ENCODE measurements around the gene ROCK2. TPM values are rescaled to one million over a fixed set of nuclear protein-coding genes. Genes with fewer than 3 reads are reported as not detected.

The ROCK2 gene
- total RNA-seq, 1 donor from 2014 or later, result 36.1 TPM

- no peak overlapping the region for H3K4me3 Mint-ChIP-seq
- Histone ChIP-seq H3K4me2 (no peak overlapping the region), H3K4me3 (no peak overlapping the region), H3K9me3 (ENCODE audit: low read depth) (no peaks in the 10 kb centered on the region), H3K36me3 (no peaks in the 10 kb centered on the region), H3K4me1 (peaks cover 6% of the 10 kb centered on the region), H3K9ac (no peak overlapping the region), H4K20me1 (ENCODE audit: low read depth) (no peaks in the 10 kb centered on the region), H2AFZ (replicated peaks) (no peak overlapping the region), H3K27me3 (no peaks in the 10 kb centered on the region), H3K79me2 (ENCODE audit: low read depth) (no peaks in the 10 kb centered on the region), H3F3A (ENCODE audit: low read depth) (no peaks in the 10 kb centered on the region), H3K27ac (no peak overlapping the region)
- H3K4me1 Mint-ChIP-seq, result peaks cover 26% of the 10 kb centered on the region
- no peak for TF ChIP-seq EZH2phosphoT487 (IDR thresholded peaks at IDR 0.05)
- TF ChIP-seq CTCF (IDR thresholded peaks at IDR 0.05), result no peak
- TF ChIP-seq EZH2 (IDR thresholded peaks at IDR 0.05), result no peak
- no peaks in the 10 kb centered on the region for H3K36me3 Mint-ChIP-seq
- peaks cover 3% of the 10 kb centered on the region for H3K9me3 Mint-ChIP-seq
- peaks cover 2% of the 10 kb centered on the region for H3K27me3 Mint-ChIP-seq (ENCODE audit: insufficient read depth, low read depth)
- DNase-seq (ENCODE audit: low spot score), result no peak
- no peak overlapping the region for H3K27ac Mint-ChIP-seq
Observed at GRCh38 chr2:11356764-11357163, 12.3 kb upstream of the ROCK2 start.

- H3K9me3 Mint-ChIP-seq, result peaks cover 3% of the 10 kb centered on the region
- H2AFZ ChIP-seq (replicated peaks), result no peak overlapping the region
- H3F3A ChIP-seq (ENCODE audit: low read depth), result no peaks in the 10 kb centered on the region
- peak; percentile 24 for DNase-seq (ENCODE audit: low spot score)
- no peaks in the 10 kb centered on the region for H3K36me3 ChIP-seq
- H3K79me2 ChIP-seq (ENCODE audit: low read depth), result no peaks in the 10 kb centered on the region
- peak overlapping the region; percentile 48 for H3K4me3 Mint-ChIP-seq
- peaks cover 2% of the 10 kb centered on the region for H3K27me3 Mint-ChIP-seq (ENCODE audit: insufficient read depth, low read depth)
- no peak overlapping the region for H3K27ac ChIP-seq
- no peak overlapping the region for H3K27ac Mint-ChIP-seq
- H3K4me2 ChIP-seq, result peak overlapping the region; percentile 38
- H3K9ac ChIP-seq, result no peak overlapping the region
- no peaks in the 10 kb centered on the region for H3K9me3 ChIP-seq (ENCODE audit: low read depth)
- no peaks in the 10 kb centered on the region for H4K20me1 ChIP-seq (ENCODE audit: low read depth)
- peaks cover 6% of the 10 kb centered on the region for H3K4me1 ChIP-seq
- H3K4me1 Mint-ChIP-seq, result peaks cover 26% of the 10 kb centered on the region
- H3K36me3 Mint-ChIP-seq, result no peaks in the 10 kb centered on the region
- no peaks in the 10 kb centered on the region for H3K27me3 ChIP-seq
- no peak overlapping the region for H3K4me3 ChIP-seq
- TF ChIP-seq CTCF (IDR thresholded peaks at IDR 0.05) (no peak), EZH2 (IDR thresholded peaks at IDR 0.05) (no peak), EZH2phosphoT487 (IDR thresholded peaks at IDR 0.05) (no peak)
Observed at GRCh38 chr2:11355194-11356053, 11.0 kb upstream of the ROCK2 start.

GRCh38 chr2:11354363-11355154 lies 10.1 kb upstream of the ROCK2 start:
- TF ChIP-seq CTCF (IDR thresholded peaks at IDR 0.05), result no peak
- no peak for TF ChIP-seq EZH2phosphoT487 (IDR thresholded peaks at IDR 0.05)
- TF ChIP-seq EZH2 (IDR thresholded peaks at IDR 0.05), result no peak
- Histone ChIP-seq H4K20me1 (ENCODE audit: low read depth) (no peaks in the 10 kb centered on the region), H2AFZ (replicated peaks) (no peak overlapping the region), H3K4me3 (no peak overlapping the region), H3K27ac (no peak overlapping the region), H3F3A (ENCODE audit: low read depth) (no peaks in the 10 kb centered on the region), H3K27me3 (no peaks in the 10 kb centered on the region), H3K36me3 (no peaks in the 10 kb centered on the region), H3K79me2 (ENCODE audit: low read depth) (no peaks in the 10 kb centered on the region), H3K9me3 (ENCODE audit: low read depth) (no peaks in the 10 kb centered on the region), H3K4me1 (peaks cover 6% of the 10 kb centered on the region), H3K4me2 (no peak overlapping the region), H3K9ac (no peak overlapping the region)
- peaks cover 3% of the 10 kb centered on the region for H3K9me3 Mint-ChIP-seq
- DNase-seq (ENCODE audit: low spot score), result no peak
- H3K27me3 Mint-ChIP-seq (ENCODE audit: insufficient read depth, low read depth), result peaks cover 7% of the 10 kb centered on the region
- H3K4me1 Mint-ChIP-seq, result peaks cover 34% of the 10 kb centered on the region
- H3K36me3 Mint-ChIP-seq, result no peaks in the 10 kb centered on the region
- no peak overlapping the region for H3K4me3 Mint-ChIP-seq
- H3K27ac Mint-ChIP-seq, result no peak overlapping the region

Measured in neural progenitor cell (in vitro differentiated cells).